Activated naive CD8-positive, alpha-beta T cell treated with anti-CD3 and anti-CD28 coated beads, Interleukin-2, amount 10 ng/mL, durations not matched to agents 7 days and 5 days (primary cell): Measurements from ENCODE around the gene ATF7. TPM values are rescaled to one million over a fixed set of nuclear protein-coding genes. Genes with fewer than 3 reads are reported as not detected.
"Not testable (repeated sequence)": the region's sequence is repeated elsewhere in the genome, so short reads cannot be mapped to it uniquely, and the experiment has no call there.

Source experiments
- ATAC-seq: fragments of 150-1000 bp; cut with Tn5 transposase; one replicate; pipeline ENCODE4 v1.10.0; 2021; ENCODE audit warnings: low read depth, moderate library complexity
- POLR2A ChIA-PET: fragments of 350-600 bp; sonication (Branson Sonifier 250); formaldehyde crosslinking; loops from one replicate; lab custom pipeline; 2021; ENCODE audit warnings: antibody characterized with exemption; lab: Charles Lee
- DNase-seq: peaks from one replicate; pipeline ENCODE4 v3.0.0; 2021
- H3K27ac Mint-ChIP-seq: one replicate; pipeline ENCODE4 v1.8.0; 2022; ENCODE audit warnings: mild to moderate bottlenecking, mixed read lengths
- H3K27me3 Mint-ChIP-seq: one replicate; pipeline ENCODE4 v1.8.0; 2022; ENCODE audit warnings: mild to moderate bottlenecking, moderate library complexity, mixed read lengths
- H3K36me3 Mint-ChIP-seq: one replicate; pipeline ENCODE4 v1.8.0; 2021; ENCODE audit warnings: mild to moderate bottlenecking, mixed read lengths
- H3K4me1 Mint-ChIP-seq: one replicate; pipeline ENCODE4 v1.8.0; 2021; ENCODE audit warnings: mixed read lengths
- H3K4me3 Mint-ChIP-seq: one replicate; pipeline ENCODE4 v1.8.0; 2022; ENCODE audit warnings: mild to moderate bottlenecking, moderate library complexity, mixed read lengths
- H3K9me3 Mint-ChIP-seq: one replicate; pipeline ENCODE4 v1.8.0; 2021; ENCODE audit warnings: mixed read lengths
- total RNA-seq, 2 experiments: library from RNA; stranded (reverse); gene quantifications; one replicate each; pipeline ENCODE4 v1.2.3, GENCODE V29; 2021

Gene ATF7
- total RNA-seq, 2 experiments from 2014 or later = 30.2 to 33.5 TPM

- no peak for DNase-seq
- H3K27me3 Mint-ChIP-seq = no peaks in the 10 kb centered on the region
- H3K27ac Mint-ChIP-seq = no peak overlapping the region
- H3K4me3 Mint-ChIP-seq = no peak overlapping the region
- H3K36me3 Mint-ChIP-seq = peaks cover under 1% of the 10 kb centered on the region
- no peaks in the 10 kb centered on the region for H3K9me3 Mint-ChIP-seq
- no peaks in the 10 kb centered on the region for H3K4me1 Mint-ChIP-seq
- no peak for ATAC-seq
- POLR2A ChIA-PET = no interaction called here
Measured at GRCh38 chr12:53651737-53652136, 25.6 kb upstream of the ATF7 start.

- DNase-seq, H3K36me3 Mint-ChIP-seq, H3K4me1 Mint-ChIP-seq, H3K27ac Mint-ChIP-seq, H3K4me3 Mint-ChIP-seq, H3K9me3 Mint-ChIP-seq, POLR2A ChIA-PET, H3K27me3 Mint-ChIP-seq, ATAC-seq: not testable (repeated sequence)
Measured at GRCh38 chr12:53646300-53646699, 20.1 kb upstream of the ATF7 start.

- ATAC-seq (no peak), DNase-seq (no peak)
- H3K4me1 Mint-ChIP-seq = no peaks in the 10 kb centered on the region
- peaks cover 5% of the 10 kb centered on the region for H3K27me3 Mint-ChIP-seq
- no peak overlapping the region for H3K4me3 Mint-ChIP-seq
- POLR2A ChIA-PET = interaction anchor here (0.7 kb wide), 1 partner anchor 137 kb away, joined by 5 read pairs; no protein-coding TSS in a partner anchor
- no peaks in the 10 kb centered on the region for H3K9me3 Mint-ChIP-seq
- H3K36me3 Mint-ChIP-seq = no peaks in the 10 kb centered on the region
- H3K27ac Mint-ChIP-seq = no peak overlapping the region
Measured at GRCh38 chr12:53645165-53645564, 19.0 kb upstream of the ATF7 start.

- Mint-ChIP-seq H3K4me3 (no peak overlapping the region), H3K9me3 (no peaks in the 10 kb centered on the region), H3K27ac (no peak overlapping the region), H3K36me3 (no peaks in the 10 kb centered on the region), H3K27me3 (peaks cover 6% of the 10 kb centered on the region), H3K4me1 (no peaks in the 10 kb centered on the region)
- DNase-seq = no peak
- ATAC-seq = no peak
- POLR2A ChIA-PET = no interaction called here
Measured at GRCh38 chr12:53644133-53644532, 18.0 kb upstream of the ATF7 start.

- Mint-ChIP-seq H3K27ac (no peak overlapping the region), H3K9me3 (no peaks in the 10 kb centered on the region), H3K4me3 (no peak overlapping the region), H3K4me1 (no peaks in the 10 kb centered on the region), H3K36me3 (no peaks in the 10 kb centered on the region), H3K27me3 (peaks cover 8% of the 10 kb centered on the region)
- POLR2A ChIA-PET = no interaction called here
- DNase-seq (no peak), ATAC-seq (no peak)
Measured at GRCh38 chr12:53643232-53643979, 17.2 kb upstream of the ATF7 start.

- no peak overlapping the region for H3K27ac Mint-ChIP-seq
- ATAC-seq = no peak
- H3K36me3 Mint-ChIP-seq = no peaks in the 10 kb centered on the region
- peaks cover 6% of the 10 kb centered on the region for H3K27me3 Mint-ChIP-seq
- H3K4me3 Mint-ChIP-seq = no peak overlapping the region
- DNase-seq = no peak
- H3K9me3 Mint-ChIP-seq = no peaks in the 10 kb centered on the region
- no peaks in the 10 kb centered on the region for H3K4me1 Mint-ChIP-seq
- POLR2A ChIA-PET = no interaction called here
Measured at GRCh38 chr12:53638057-53638456, 11.9 kb upstream of the ATF7 start.

GRCh38 chr12:53636641-53637040 is 10.5 kb upstream of the ATF7 start:
- Mint-ChIP-seq H3K4me1 (peaks cover 2% of the 10 kb centered on the region), H3K4me3 (no peak overlapping the region), H3K27ac (no peak overlapping the region), H3K27me3 (peaks cover 9% of the 10 kb centered on the region), H3K9me3 (peaks cover 2% of the 10 kb centered on the region), H3K36me3 (no peaks in the 10 kb centered on the region)
- POLR2A ChIA-PET = no interaction called here
- DNase-seq (no peak), ATAC-seq (no peak)

- DNase-seq, POLR2A ChIA-PET, H3K4me3 Mint-ChIP-seq, H3K36me3 Mint-ChIP-seq, H3K27me3 Mint-ChIP-seq, H3K9me3 Mint-ChIP-seq, ATAC-seq, H3K27ac Mint-ChIP-seq, H3K4me1 Mint-ChIP-seq: not testable (repeated sequence)
Measured at GRCh38 chr12:53635708-53636107, 9.5 kb upstream of the ATF7 start.

- POLR2A ChIA-PET = no interaction called here
- peaks cover 2% of the 10 kb centered on the region for H3K9me3 Mint-ChIP-seq
- no peak overlapping the region for H3K27ac Mint-ChIP-seq
- H3K36me3 Mint-ChIP-seq = no peaks in the 10 kb centered on the region
- ATAC-seq = no peak
- no peak overlapping the region for H3K4me3 Mint-ChIP-seq
- H3K27me3 Mint-ChIP-seq = peaks cover 6% of the 10 kb centered on the region
- DNase-seq = no peak
- peaks cover 2% of the 10 kb centered on the region for H3K4me1 Mint-ChIP-seq
Measured at GRCh38 chr12:53631721-53632120, 5.5 kb upstream of the ATF7 start.

GRCh38 chr12:53627919-53628318 is 1.7 kb upstream of the ATF7 start:
- H3K4me3 Mint-ChIP-seq = no peak overlapping the region
- no peak for ATAC-seq
- H3K9me3 Mint-ChIP-seq = peaks cover 2% of the 10 kb centered on the region
- H3K4me1 Mint-ChIP-seq = peaks cover 20% of the 10 kb centered on the region
- H3K36me3 Mint-ChIP-seq = no peaks in the 10 kb centered on the region
- no peak overlapping the region for H3K27ac Mint-ChIP-seq
- no peak for DNase-seq
- POLR2A ChIA-PET = interaction anchor here (1.1 kb wide), 1 partner anchor 50 kb away, joined by 3 read pairs; no protein-coding TSS in a partner anchor
- peaks cover 3% of the 10 kb centered on the region for H3K27me3 Mint-ChIP-seq

GRCh38 chr12:53626702-53627169 is 554 bp upstream of the ATF7 start:
- H3K36me3 Mint-ChIP-seq = no peaks in the 10 kb centered on the region
- peak overlapping the region; percentile 88 for H3K27ac Mint-ChIP-seq
- H3K4me3 Mint-ChIP-seq = peak overlapping the region; percentile 96
- H3K4me1 Mint-ChIP-seq = peaks cover 20% of the 10 kb centered on the region
- DNase-seq (no peak), ATAC-seq (no peak)
- peaks cover 1% of the 10 kb centered on the region for H3K27me3 Mint-ChIP-seq
- POLR2A ChIA-PET = interaction anchor here (0.6 to 1.4 kb wide), 4 partner anchors 17 to 126 kb away, joined by 3 to 5 read pairs (median 4); partner anchors contain the start of genes ATP5MC2 and TARBP2
- peaks cover under 1% of the 10 kb centered on the region for H3K9me3 Mint-ChIP-seq

GRCh38 chr12:53625373-53625945 is 723 bp downstream of the ATF7 start:
- no peaks in the 10 kb centered on the region for H3K9me3 Mint-ChIP-seq
- peaks cover 20% of the 10 kb centered on the region for H3K4me1 Mint-ChIP-seq
- DNase-seq (no peak), ATAC-seq (no peak)
- H3K4me3 Mint-ChIP-seq = peak overlapping the region; percentile 96
- no peaks in the 10 kb centered on the region for H3K27me3 Mint-ChIP-seq
- peaks cover 3% of the 10 kb centered on the region for H3K36me3 Mint-ChIP-seq
- POLR2A ChIA-PET = interaction anchor here (0.6 to 1.8 kb wide), 3 partner anchors 14 to 82 kb away, joined by 3 to 5 read pairs (median 4); partner anchors contain the start of gene ATP5MC2
- H3K27ac Mint-ChIP-seq = peak overlapping the region; percentile 88

- H3K9me3 Mint-ChIP-seq = no peaks in the 10 kb centered on the region
- peaks cover 20% of the 10 kb centered on the region for H3K4me1 Mint-ChIP-seq
- DNase-seq (no peak), ATAC-seq (no peak)
- no peaks in the 10 kb centered on the region for H3K27me3 Mint-ChIP-seq
- POLR2A ChIA-PET = interaction anchor here (1.8 kb wide), 1 partner anchor 82 kb away, joined by 4 read pairs; no protein-coding TSS in a partner anchor
- H3K27ac Mint-ChIP-seq = peak overlapping the region; percentile 88
- H3K36me3 Mint-ChIP-seq = peaks cover 3% of the 10 kb centered on the region
- peak overlapping the region; percentile 96 for H3K4me3 Mint-ChIP-seq
Measured at GRCh38 chr12:53624956-53625355, 1.2 kb downstream of the ATF7 start.
